Measurements from ENCODE around the gene AGBL4. TPM values are rescaled to one million over a fixed set of nuclear protein-coding genes. Genes with fewer than 3 reads are reported as not detected.

Gene AGBL4
- total RNA-seq, 2 donors from 2014 or later, result not detected

DNA sequence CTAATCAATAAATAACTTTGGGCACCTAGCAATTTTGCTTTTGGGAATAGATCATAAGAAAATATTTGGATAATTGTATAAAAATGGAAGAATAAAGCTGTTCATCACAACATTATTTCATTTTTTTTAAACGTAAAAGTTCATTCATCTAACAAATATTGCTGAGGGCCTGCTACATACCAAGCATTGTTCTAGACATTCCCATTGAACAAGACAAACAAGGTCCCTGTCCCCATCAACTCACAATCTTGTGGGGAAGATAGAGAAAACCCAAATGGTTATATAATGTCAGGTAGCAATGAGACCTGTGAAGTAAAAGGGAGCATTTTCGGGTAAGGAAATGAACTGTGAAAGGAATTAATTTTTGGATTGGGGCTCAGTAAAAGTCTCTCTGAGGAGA is 1193.0 kb downstream of the AGBL4 start:
- H3K9me3 ChIP-seq, result no peaks in the 10 kb centered on the region
- ATAC-seq (ENCODE audit: insufficient number of reproducible peaks, low FRiP score, low read depth) (no peak), DNase-seq (ENCODE audit: low spot score) (no peak)
- H3K4me3 ChIP-seq, result no peak overlapping the region
- H3K27me3 ChIP-seq (replicated peaks; ENCODE audit: insufficient read depth), result no peaks in the 10 kb centered on the region
- TF ChIP-seq, protein P1, sequence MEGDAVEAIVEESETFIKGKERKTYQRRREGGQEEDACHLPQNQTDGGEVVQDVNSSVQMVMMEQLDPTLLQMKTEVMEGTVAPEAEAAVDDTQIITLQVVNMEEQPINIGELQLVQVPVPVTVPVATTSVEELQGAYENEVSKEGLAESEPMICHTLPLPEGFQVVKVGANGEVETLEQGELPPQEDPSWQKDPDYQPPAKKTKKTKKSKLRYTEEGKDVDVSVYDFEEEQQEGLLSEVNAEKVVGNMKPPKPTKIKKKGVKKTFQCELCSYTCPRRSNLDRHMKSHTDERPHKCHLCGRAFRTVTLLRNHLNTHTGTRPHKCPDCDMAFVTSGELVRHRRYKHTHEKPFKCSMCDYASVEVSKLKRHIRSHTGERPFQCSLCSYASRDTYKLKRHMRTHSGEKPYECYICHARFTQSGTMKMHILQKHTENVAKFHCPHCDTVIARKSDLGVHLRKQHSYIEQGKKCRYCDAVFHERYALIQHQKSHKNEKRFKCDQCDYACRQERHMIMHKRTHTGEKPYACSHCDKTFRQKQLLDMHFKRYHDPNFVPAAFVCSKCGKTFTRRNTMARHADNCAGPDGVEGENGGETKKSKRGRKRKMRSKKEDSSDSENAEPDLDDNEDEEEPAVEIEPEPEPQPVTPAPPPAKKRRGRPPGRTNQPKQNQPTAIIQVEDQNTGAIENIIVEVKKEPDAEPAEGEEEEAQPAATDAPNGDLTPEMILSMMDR (IDR thresholded peaks at IDR 0.05), result no peak
- no peak overlapping the region for H3K27ac ChIP-seq
- H3K36me3 ChIP-seq, result no peaks in the 10 kb centered on the region
- no peaks in the 10 kb centered on the region for H3K4me1 ChIP-seq (ENCODE audit: control insufficient read depth in 1 of 2, low read depth in 2 of 2)

DNA sequence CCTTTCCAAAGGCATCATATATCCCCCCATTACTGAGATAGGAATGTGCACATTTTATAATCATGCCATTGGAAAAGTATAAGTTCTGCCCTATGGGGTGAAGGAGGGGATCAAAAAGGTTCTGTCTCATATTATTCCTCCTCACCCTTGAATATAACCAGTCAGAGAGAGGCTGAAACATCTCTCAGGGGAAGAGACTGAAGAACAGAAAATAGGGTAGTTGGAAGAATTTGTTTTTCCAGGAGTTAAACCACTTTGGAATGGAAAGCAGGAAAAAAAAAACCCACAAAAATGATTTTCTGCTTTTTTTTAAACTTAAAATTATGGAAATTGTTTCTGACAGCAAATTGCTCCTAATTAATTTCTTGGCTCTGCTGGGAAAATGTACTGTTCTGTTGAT is 1194.3 kb downstream of the AGBL4 start:
- Histone ChIP-seq H3K36me3 (no peaks in the 10 kb centered on the region), H3K27ac (no peak overlapping the region), H3K27me3 (replicated peaks; ENCODE audit: insufficient read depth) (no peaks in the 10 kb centered on the region), H3K9me3 (no peaks in the 10 kb centered on the region), H3K4me3 (no peak overlapping the region), H3K4me1 (ENCODE audit: control insufficient read depth in 1 of 2, low read depth in 2 of 2) (no peaks in the 10 kb centered on the region)
- TF ChIP-seq, protein P1 (IDR thresholded peaks at IDR 0.05), result no peak
- DNase-seq (ENCODE audit: low spot score) (no peak), ATAC-seq (ENCODE audit: insufficient number of reproducible peaks, low FRiP score, low read depth) (no peak)

DNA sequence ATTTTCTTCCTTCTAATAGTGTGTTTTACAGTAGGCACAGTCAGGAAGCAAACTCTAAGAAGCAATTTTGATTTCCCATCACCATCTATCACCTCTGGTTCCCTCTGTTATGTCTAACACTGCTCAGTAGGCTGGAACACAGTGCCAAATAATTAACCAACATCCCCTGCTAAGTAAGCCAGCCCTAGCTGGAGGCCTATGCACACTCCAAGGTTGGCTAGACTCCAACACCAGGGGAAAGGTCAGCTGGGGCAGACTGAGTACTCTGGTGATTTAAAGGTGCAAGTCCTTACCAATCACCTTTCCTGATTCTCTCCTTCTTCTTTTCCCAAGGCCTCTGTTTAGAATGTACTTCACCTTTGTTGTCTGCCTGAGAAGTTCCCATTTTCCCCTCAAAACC is 1200.6 kb downstream of the AGBL4 start:
- H3K36me3 ChIP-seq, result no peaks in the 10 kb centered on the region

DNA sequence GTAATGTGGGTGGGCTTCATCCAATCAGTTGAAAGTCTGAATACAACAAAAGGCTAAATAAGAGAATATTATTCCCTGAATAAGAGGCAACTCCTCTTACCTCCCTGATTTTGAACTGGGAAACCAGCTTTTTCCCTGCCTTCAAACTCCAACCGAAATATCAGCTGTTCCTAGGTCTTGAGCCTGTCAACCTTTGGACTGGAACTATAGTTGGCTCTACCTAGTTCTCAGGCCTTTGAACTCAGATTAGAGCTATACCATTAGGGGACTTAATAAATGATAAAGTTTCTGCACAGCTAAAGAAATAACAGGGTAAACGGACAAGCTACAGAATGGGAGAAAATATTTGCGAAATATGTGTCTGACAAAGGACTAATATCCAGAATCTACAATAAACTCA is 1203.3 kb downstream of the AGBL4 start:
- DNase-seq (ENCODE audit: low spot score) (no peak), ATAC-seq (ENCODE audit: insufficient number of reproducible peaks, low FRiP score, low read depth) (no peak)
- Histone ChIP-seq H3K27ac (no peak overlapping the region), H3K36me3 (no peaks in the 10 kb centered on the region), H3K4me3 (no peak overlapping the region), H3K27me3 (replicated peaks; ENCODE audit: insufficient read depth) (no peaks in the 10 kb centered on the region), H3K4me1 (ENCODE audit: control insufficient read depth in 1 of 2, low read depth in 2 of 2) (no peaks in the 10 kb centered on the region), H3K9me3 (no peaks in the 10 kb centered on the region)
- TF ChIP-seq, protein P1 (IDR thresholded peaks at IDR 0.05), result no peak

More for the DNA sequence above, 1200.6 kb downstream of the AGBL4 start:
- no peak for DNase-seq (ENCODE audit: low spot score)
- TF ChIP-seq, protein P1 (IDR thresholded peaks at IDR 0.05), result no peak
- Histone ChIP-seq H3K27me3 (replicated peaks; ENCODE audit: insufficient read depth) (no peaks in the 10 kb centered on the region), H3K4me1 (ENCODE audit: control insufficient read depth in 1 of 2, low read depth in 2 of 2) (no peaks in the 10 kb centered on the region), H3K4me3 (no peak overlapping the region), H3K27ac (no peak overlapping the region), H3K9me3 (no peaks in the 10 kb centered on the region)
- ATAC-seq (ENCODE audit: insufficient number of reproducible peaks, low FRiP score, low read depth), result no peak

DNA sequence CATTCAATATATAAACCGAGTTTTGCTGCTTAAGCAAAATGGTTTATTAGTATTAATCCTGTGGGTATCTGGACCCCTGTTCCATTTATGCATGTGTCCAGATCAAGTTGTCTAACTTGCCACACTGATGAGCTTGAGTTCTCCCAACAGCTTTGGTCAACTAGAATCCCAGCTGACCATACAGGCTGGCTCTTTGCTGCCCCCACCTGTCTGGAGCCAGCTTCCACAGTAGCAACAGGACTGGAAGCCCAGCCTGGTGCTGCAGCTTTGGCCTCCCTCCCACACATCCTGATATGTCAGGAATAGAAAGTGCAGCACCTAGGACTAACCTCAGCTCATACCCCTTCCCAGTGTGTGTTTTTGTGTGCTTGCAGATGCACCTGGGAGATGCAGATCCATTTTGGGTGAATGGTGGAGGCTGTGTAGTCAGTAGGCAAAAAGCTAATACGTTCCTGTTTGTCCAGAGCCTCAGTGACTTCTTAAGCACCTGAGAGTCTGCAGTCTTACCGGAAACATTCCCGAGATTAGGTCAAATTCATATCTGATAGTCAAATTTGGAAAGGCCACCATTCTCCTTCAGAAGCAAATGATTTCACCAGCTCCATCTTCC is 1206.1 kb downstream of the AGBL4 start:
- no peak overlapping the region for H3K27ac ChIP-seq
- H3K4me3 ChIP-seq, result no peak overlapping the region
- H3K4me1 ChIP-seq (ENCODE audit: control insufficient read depth in 1 of 2, low read depth in 2 of 2), result no peaks in the 10 kb centered on the region
- H3K36me3 ChIP-seq, result no peaks in the 10 kb centered on the region
- ATAC-seq (ENCODE audit: insufficient number of reproducible peaks, low FRiP score, low read depth) (no peak), DNase-seq (ENCODE audit: low spot score) (no peak)
- H3K27me3 ChIP-seq (replicated peaks; ENCODE audit: insufficient read depth), result no peaks in the 10 kb centered on the region
- H3K9me3 ChIP-seq, result no peaks in the 10 kb centered on the region
- TF ChIP-seq, protein P1 (IDR thresholded peaks at IDR 0.05), result peak; percentile 79
